Body of pancreas (tissue), 4 donors: ENCODE results near the gene MIS18A. TPM values are rescaled to one million over a fixed set of nuclear protein-coding genes. Genes with fewer than 3 reads are reported as not detected.

Source experiments
- ATAC-seq: fragments of 150-250 bp; one replicate; pipeline ENCODE4 v1.9.1; 2016
- DNase-seq, 4 donors: peaks; one replicate each; pipeline ENCODE4 v3.0.0-alpha.2; 2019
- H3K27ac ChIP-seq, 4 donors: fragments of 200-600 bp; sonication (generic); 1 replicate in 3 of 4; 2 replicates in 1 of 4; pipeline versions ENCODE4 v1.5.1 to v1.6.1; 2016 to 2019; ENCODE audit warnings: mild to moderate bottlenecking in 1 of 4, mixed read lengths in 1 of 4, moderate library complexity in 1 of 4
- H3K27me3 ChIP-seq, 2 donors: fragments of 200-600 bp; sonication (generic); one replicate each; pipeline ENCODE4 v1.6.0; 2016; ENCODE audit warnings: mild to moderate bottlenecking in 1 of 2
- H3K36me3 ChIP-seq, 2 donors: fragments of 200-600 bp; sonication (generic); replicated peaks in 1 of 2; 2 replicates each; pipeline ENCODE4 v1.5.1; 2016; ENCODE audit warnings: low read depth in 2 of 2; ENCODE audit not compliant: insufficient read depth in 1 of 2
- H3K4me1 ChIP-seq: fragments of 200-600 bp; sonication (generic); one replicate; pipeline ENCODE4 v1.6.0; 2016
- H3K4me3 ChIP-seq, 2 donors: fragments of 200-600 bp; sonication (generic); 1 replicate in 1 of 2; 2 replicates in 1 of 2; pipeline ENCODE4 v1.5.1; 2016 to 2019
- H3K9me3 ChIP-seq, 3 donors: fragments of 200-600 bp; sonication (generic); 1 replicate in 2 of 3; 2 replicates in 1 of 3; pipeline ENCODE4 v1.5.1; 2016
- CTCF ChIP-seq, 7 experiments: fragments of 450-650 bp in 4 of 7; fragments of 200-600 bp in 3 of 7; sonication (generic) in 3 of 7; IDR thresholded peaks; one replicate each; pipeline ENCODE4 v1.5.1; 2016 to 2019; ENCODE audit warnings: antibody characterized with exemption in 7 of 7
- POLR2A ChIP-seq, 3 donors: fragments of 450-650 bp; IDR thresholded peaks; one replicate each; pipeline ENCODE4 v1.6.1; 2016; ENCODE audit warnings: antibody characterized with exemption in 3 of 3, mild to moderate bottlenecking in 2 of 3
- WGBS, 2 donors: methylation state at CpG; one replicate each; pipeline ENCODE4 v1.1.5; 2017; 5-methylcytosine and 5-hydroxymethylcytosine counted together
- intact Hi-C: fragments of 100-400 bp; cut with DNase I; formaldehyde crosslinking; loops from one replicate; pipeline ENCODE4 v1.15.1; 2023
- total RNA-seq, 2 donors: library from RNA; depleted of rRNA; stranded (reverse); fragments of >200 nt; gene quantifications; one replicate each; pipeline ENCODE4 v1.1.0, GENCODE V29; 2016

MIS18A gene
- total RNA-seq, 2 donors from 2014 or later = 4.3 to 5.2 TPM

GRCh38 chr21:32256251-32256650 is 22.6 kb downstream of the MIS18A start:
- 26 to 29% methylated on average over 12 of the region's 12 CpGs for WGBS, 2 donors
- no peaks in the 10 kb centered on the region for H3K9me3 ChIP-seq
- intact Hi-C loops = loop anchor here (5.0 kb wide), 1 partner anchor 394 kb away; no protein-coding TSS in a partner anchor
- peak overlapping the region in 1 of 4 donors; percentile 59 for H3K27ac ChIP-seq
- peaks cover 25% of the 10 kb centered on the region for H3K4me1 ChIP-seq
- H3K36me3 ChIP-seq = no peaks in the 10 kb centered on the region
- DNase-seq (no peak), ATAC-seq (no peak)
- H3K4me3 ChIP-seq = no peak overlapping the region
- TF ChIP-seq POLR2A (IDR thresholded peaks at IDR 0.05) (no peak), CTCF (IDR thresholded peaks at IDR 0.05) (no peak)
- no peaks in the 10 kb centered on the region for H3K27me3 ChIP-seq

- ATAC-seq (peak; percentile 28), DNase-seq (peak; percentile 31 to 59 (median 40))
- Histone ChIP-seq H3K36me3 (no peaks in the 10 kb centered on the region), H3K4me3 (no peak overlapping the region), H3K9me3 (no peaks in the 10 kb centered on the region), H3K27ac (no peak overlapping the region), H3K4me1 (peaks cover 23% of the 10 kb centered on the region), H3K27me3 (no peaks in the 10 kb centered on the region)
- intact Hi-C loops = no loop called here
- TF ChIP-seq POLR2A (IDR thresholded peaks at IDR 0.05) (no peak), CTCF (IDR thresholded peaks at IDR 0.05) (no peak)
- 64 to 74% methylated on average over 4 to 7 of the region's 7 CpGs for WGBS, 2 donors
Observed at GRCh38 chr21:32253215-32253641, 25.6 kb downstream of the MIS18A start.

- no peak overlapping the region for H3K27ac ChIP-seq
- no peak for DNase-seq
- no peaks in the 10 kb centered on the region for H3K36me3 ChIP-seq
- no peaks in the 10 kb centered on the region for H3K27me3 ChIP-seq
- H3K9me3 ChIP-seq = no peaks in the 10 kb centered on the region
- no peak for ATAC-seq
- TF ChIP-seq CTCF (IDR thresholded peaks at IDR 0.05) = no peak
- no peak for TF ChIP-seq POLR2A (IDR thresholded peaks at IDR 0.05)
- intact Hi-C loops = no loop called here
- peaks cover 12% of the 10 kb centered on the region for H3K4me1 ChIP-seq
- no peak overlapping the region for H3K4me3 ChIP-seq
Observed at GRCh38 chr21:32252136-32252535, 26.7 kb downstream of the MIS18A start.

GRCh38 chr21:32249511-32250280 is 29.2 kb downstream of the MIS18A start:
- ATAC-seq (no peak), DNase-seq (no peak)
- intact Hi-C loops = no loop called here
- no peaks in the 10 kb centered on the region for H3K27me3 ChIP-seq
- no peaks in the 10 kb centered on the region for H3K36me3 ChIP-seq
- WGBS, 2 donors = 64 to 70% methylated on average over 15 of the region's 15 CpGs
- no peak overlapping the region for H3K4me3 ChIP-seq
- no peaks in the 10 kb centered on the region for H3K9me3 ChIP-seq
- no peaks in the 10 kb centered on the region for H3K4me1 ChIP-seq
- no peak overlapping the region for H3K27ac ChIP-seq
- TF ChIP-seq CTCF (IDR thresholded peaks at IDR 0.05) = no peak
- no peak for TF ChIP-seq POLR2A (IDR thresholded peaks at IDR 0.05)
